DMS153 treated with DMSO at 0.1 percent for 48 hours (cell line): ENCODE results near the gene SETD9.

Experiments used
- DNase-seq: peaks from one replicate; lab custom pipeline; 2025; ENCODE audit not compliant: unreplicated experiment; lab: John Stamatoyannopoulos, UW

The SETD9 gene

DNA sequence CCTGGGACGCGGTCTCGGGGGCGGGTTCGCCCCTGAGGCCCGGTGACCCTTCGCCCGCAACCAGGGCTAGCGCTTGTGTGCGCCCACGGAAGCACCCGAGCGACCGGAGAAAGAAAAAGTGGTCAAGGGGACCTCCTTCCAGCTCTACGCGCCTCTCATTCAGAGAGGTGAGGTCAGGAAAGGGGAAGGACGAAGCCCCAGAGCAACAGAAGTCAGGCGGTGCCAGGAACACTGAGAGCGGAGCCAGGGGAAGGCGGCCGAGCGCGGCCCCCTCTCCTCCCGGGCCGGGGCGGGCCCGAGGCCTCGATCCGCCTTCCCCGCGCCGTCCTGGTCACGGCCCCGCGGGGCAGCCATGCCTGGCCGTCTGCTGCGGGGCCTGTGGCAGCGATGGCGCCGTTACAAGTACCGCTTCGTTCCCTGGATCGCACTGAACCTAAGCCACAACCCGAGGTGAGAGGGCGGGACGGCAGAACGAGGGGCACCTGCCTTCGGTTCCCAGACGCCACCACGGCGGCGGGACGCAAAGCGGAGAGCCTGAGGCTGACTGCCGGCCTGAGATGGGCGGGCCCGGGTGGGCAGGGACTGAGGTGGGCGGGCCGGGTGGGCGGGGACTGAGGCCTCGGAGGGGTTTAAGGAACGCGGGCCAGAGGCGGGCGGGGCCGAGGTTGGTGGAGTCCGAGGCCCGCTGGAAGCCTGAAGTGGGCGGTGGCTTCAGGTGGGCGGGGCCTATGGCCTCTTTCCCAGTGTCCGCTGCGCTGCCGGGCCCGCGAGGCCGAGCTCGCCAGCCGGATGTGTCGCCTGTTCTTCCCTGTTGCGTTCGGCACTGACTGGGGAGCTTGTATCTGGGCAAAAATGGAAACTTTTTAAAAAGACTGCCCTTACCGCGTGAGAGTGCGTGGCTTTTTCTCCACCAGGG, at the start of gene SETD9:
TSS of gene SETD9 (plus strand) at position 303 of the 916 bp plus-strand sequence. CDS start at position 353, 50 bp downstream.
- DNase-seq: peak; percentile 80

DNA sequence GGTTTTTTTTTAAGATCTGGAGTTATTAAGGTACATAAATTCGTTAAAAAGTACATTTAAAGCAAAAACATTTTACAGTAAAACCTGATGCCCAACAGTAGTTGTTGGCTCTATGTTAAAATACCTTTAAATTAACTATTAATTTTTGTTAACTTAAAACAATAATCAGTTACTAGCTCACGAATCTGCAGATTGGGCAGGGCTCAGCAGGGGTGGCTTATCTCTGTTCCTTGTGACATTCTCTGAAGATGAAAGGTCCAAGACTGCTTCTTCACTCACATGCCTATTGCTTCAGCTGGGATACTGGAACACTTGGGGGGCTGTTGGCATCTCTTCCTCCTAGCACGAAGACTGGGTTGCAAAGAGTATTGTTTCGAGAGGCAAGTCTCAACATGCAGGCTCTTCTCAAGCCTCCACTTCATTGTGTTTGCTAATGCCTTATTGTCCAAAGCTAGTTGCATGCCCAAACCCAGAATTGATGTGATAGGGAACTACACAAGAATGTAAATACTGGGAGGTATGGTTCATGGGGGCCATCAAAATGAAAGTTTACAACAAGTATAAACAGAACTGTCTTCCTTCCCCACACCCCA, 47.4 kb upstream of the SETD9 start:
- DNase-seq: no peak

GRCh38 chr5:56862909-56863308, 46.5 kb upstream of the SETD9 start:
- DNase-seq: no peak

DNA sequence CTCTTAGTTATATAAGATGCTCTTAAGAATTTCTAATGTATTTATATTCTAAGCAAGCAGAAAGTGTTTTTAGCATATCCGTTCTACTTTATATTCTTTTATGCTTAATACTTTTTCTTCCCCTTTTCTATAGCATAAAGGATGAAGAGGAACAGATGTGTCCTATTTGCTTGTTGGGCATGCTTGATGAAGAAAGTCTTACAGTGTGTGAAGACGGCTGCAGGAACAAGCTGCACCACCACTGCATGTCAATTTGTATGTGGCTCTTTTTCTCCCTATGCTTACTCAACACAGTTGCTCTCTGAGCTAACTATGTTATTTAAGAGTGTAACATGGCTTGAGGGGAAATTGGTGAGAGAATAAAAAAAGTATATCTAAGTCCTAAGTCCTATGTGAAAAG, 37.6 kb upstream of the SETD9 start:
- DNase-seq: no peak

DNA sequence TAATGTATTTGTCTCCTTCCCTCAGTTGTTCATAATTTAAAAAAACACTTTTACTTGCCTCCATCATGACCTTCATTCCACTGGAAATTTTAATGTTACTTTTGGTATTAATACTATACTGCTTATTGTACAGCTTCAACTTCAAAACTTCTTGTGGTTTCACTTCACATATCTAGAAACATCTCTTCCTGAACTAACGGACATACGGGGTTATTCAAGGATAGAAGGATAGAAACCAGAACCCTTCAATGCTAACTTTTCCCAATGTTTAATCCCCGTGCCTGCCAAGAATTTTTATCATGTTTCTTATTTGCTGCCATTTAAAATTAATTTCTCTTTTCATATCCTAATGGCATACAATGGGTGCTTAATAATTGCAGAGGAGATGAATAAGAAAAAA, 36.3 kb upstream of the SETD9 start:
- DNase-seq: no peak

GRCh38 chr5:56876327-56876726, 33.1 kb upstream of the SETD9 start:
- no peak for DNase-seq

DNA sequence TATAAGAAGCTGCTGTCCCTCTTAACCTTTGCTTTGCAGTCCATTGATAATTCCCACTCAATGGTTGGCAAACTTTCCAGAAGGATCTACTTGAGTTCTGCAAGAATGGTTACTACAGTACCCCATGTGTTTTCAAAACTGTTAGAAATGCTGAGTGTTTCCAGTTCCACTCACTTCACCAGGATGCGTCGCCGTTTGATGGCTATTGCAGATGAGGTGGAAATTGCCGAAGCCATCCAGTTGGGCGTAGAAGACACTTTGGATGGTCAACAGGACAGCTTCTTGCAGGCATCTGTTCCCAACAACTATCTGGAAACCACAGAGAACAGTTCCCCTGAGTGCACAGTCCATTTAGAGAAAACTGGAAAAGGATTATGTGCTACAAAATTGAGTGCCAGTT, 27.8 kb upstream of the SETD9 start:
- no peak for DNase-seq

- DNase-seq: no peak
Observed at GRCh38 chr5:56893251-56893951, 16.0 kb upstream of the SETD9 start.

GRCh38 chr5:56896763-56897162, 12.6 kb upstream of the SETD9 start:
- no peak for DNase-seq

- no peak for DNase-seq
Observed at GRCh38 chr5:56898213-56898612, 11.2 kb upstream of the SETD9 start.

DNA sequence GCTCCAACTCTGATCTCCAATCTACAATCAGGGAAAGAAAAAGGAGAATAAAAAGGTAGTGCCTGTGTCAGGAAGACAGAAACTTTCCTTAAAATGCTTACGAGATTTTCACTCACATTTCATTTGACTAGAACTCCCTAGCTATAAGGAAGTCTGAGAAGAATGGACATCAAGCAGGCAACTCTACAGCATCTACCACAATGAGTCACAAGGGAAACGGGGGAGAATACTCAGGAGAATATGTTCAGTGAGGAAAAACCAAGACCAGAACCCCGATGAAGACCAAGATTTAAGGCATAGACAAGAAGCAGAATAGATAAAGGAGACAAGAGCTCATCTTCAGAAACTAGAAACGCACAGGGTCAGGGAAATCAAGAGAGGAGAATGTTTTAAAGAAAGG, 9.0 kb upstream of the SETD9 start:
- no peak for DNase-seq

- no peak for DNase-seq
Observed at GRCh38 chr5:56900858-56901578, 8.4 kb upstream of the SETD9 start.

GRCh38 chr5:56908942-56909293, 478 bp upstream of the SETD9 start:
- DNase-seq: peak; percentile 29

DNA sequence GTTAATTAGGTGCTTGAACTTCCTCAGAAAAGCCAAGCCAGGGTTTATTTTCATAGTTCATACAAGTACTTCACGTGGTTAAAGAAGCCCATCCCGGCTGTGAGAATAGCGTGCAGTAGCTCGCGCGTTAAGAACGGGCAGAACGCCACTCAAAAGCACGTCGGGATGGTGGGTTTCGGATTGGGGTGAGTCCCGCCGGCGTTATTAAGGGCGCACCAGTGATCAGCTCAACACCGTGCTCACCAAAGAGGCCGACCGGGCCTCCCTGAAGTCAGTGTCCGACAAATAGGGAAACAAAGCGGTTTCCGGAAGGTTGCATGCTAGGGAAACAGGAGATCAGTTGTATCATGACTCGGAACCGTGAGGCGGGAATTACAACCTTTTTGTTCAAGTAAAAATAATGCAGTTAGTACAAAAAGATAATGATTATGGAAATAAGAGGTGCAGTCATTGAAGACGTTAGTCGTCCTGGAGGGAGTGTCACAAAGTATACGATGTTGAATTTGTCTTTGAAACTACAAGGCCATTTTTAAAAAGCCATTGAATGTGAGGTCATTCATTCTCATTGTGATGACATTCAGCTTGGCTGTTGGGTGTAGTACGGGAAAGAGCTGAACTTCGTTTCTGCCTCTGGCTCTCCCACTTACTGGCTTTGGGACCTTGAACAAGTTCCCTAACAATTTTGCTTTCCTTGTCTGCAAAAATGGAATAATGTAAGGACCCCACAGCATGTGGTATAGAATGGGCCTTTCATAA, 992 bp downstream of the SETD9 start:
- no peak for DNase-seq

GRCh38 chr5:56913766-56914165, 4.4 kb downstream of the SETD9 start:
- DNase-seq: no peak

- DNase-seq: no peak
Observed at GRCh38 chr5:56914678-56915077, 5.3 kb downstream of the SETD9 start.

- DNase-seq: no peak
Observed at GRCh38 chr5:56917534-56917933, 8.1 kb downstream of the SETD9 start.

- no peak for DNase-seq
Observed at GRCh38 chr5:56918054-56918453, 8.7 kb downstream of the SETD9 start.

- DNase-seq: no peak
Observed at GRCh38 chr5:56919942-56920662, 10.7 kb downstream of the SETD9 start.

DNA sequence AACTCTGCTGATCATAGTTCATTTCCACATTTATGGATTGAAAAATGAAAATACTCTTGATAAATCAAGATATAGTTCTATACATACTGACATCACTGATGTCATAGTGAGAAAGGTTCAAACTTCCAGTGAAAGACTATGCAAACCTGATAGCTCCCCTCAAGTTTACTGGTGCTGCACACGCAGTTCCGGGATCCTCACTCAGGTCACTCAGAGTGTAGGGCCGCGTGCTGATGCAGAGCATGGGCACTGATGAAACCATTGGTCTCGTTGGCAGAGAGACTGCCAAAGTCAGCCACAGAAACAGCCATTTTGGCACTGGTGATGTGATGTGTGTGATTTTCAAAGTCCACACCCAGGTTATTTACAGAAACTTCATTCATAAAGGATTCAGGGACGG, 13.5 kb downstream of the SETD9 start:
- no peak for DNase-seq
